GM12801 (cell line): ENCODE results near the gene FGF18.

Experiments
- CTCF ChIP-seq: IDR thresholded peaks from one replicate; pipeline ENCODE4 v1.5.1; 2011; ENCODE audit warnings: control low read depth; ENCODE audit not compliant: insufficient read length; ENCODE audit errors: extremely low read depth

The FGF18 gene

DNA sequence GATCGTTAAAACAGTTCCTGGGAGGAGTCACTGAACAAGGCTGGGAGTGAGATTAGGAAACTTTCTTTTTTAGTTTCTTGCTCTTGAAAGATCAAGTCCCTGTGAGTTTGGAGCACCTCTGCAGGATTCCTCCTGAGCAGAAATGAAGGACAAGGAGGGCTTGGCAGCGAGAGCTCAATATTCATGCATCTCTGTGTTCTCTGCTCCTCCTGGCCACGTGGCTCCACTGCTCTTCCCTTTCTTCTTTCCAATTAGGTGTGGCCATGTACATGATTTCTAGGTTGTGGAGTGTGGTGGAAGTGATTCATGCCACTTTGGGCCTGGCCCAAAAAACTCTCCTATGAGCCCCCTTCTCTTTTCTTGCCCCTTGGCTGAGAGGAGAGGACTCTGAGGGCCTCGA is 67.2 kb downstream of the FGF18 start:
- no peak for TF ChIP-seq CTCF

GRCh38 chr5:171488876-171489275 is 69.4 kb downstream of the FGF18 start:
- no peak for TF ChIP-seq CTCF

DNA sequence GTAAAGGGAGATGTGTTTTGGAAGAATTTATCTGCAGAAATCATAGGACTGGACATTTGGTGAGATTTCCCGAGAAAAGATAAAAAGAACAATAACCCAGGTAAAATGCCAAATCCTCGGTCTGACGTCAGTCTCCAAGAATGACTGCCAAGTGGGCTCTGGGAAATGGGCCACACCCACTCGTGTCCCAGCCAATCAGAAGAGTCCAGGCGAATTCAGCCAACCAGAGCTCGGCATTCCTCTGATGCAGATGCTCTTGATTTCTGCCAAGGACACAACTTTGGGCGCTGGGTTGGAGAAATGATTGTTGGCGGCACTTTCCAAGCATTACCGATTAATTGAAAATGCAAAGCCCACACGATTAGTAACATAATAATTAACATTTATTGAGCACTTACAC is 73.3 kb downstream of the FGF18 start:
- no peak for TF ChIP-seq CTCF

GRCh38 chr5:171493646-171494393 is 74.4 kb downstream of the FGF18 start:
- no peak for TF ChIP-seq CTCF

DNA sequence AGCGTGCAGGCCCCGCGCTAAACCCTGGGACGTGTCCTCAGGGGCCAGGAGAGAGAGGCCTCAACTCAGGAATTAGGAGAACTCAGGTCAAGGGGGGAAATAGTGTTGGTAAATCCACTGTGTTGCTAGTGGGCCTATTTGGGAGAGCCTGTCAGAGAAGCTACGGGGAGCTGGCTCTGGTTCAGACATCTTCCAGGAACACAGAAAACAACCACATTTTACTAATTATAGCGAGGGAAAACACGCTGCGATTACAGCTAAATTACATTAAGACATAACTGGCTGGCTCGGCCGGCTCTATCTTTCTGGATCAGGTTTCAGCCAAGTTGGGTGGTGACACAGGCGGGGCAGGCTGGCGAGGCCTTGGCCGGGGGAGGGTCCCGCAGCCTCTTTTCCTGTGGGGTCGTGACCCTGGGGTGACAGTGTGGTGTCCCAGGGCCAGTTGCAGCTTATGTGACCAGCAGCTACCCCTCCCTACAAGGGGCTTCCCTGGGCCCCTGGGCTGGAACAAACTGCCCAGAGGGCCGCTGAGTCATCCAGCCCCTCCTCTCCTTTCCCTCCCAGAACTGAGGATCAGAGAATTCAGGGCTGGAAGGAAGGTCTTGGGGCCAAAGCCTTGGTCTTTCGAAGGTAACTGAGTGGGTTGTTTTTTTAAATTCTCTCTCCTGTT is 75.1 kb downstream of the FGF18 start:
- TF ChIP-seq CTCF, result no peak

DNA sequence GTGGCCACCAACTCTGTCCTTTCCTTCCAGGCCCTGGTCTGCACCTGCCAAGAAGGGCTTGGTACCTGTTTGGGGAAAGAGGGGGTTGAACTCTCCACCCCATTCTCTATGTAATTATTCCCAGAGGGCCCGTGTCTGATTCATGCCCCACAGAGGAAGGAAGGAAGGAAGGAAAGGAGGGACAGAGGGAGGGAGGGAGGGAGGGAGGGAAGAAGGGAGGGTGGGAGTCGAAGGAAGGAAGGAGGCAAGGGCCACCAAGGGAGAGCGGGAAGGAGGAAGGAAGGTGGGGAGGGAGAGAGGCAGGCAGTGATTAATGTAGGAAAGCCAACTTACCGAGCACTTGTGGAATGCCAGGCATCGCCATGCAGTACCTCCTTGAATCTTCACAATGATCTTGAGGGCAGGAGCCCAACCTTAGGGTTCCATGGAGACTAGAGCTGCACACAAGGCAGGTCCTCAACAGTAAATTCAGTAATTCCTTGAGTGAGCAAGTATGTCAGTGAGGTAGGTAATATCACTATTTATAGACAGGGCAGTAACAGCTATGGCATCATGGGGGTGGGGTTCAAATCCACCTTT is 75.8 kb downstream of the FGF18 start:
- no peak for TF ChIP-seq CTCF

- TF ChIP-seq CTCF, result no peak
Measured at GRCh38 chr5:171496456-171496855, 77.0 kb downstream of the FGF18 start.
